Measurements from ENCODE around the gene SPATA32.

- TF ChIP-seq POLR2A (IDR thresholded peaks at IDR 0.05) (no peak), CTCF (IDR thresholded peaks at IDR 0.05) (no peak)
These were observed 37.5 kb upstream of the SPATA32 start for GRCh38 chr17:45299361-45299760.

Data from thyroid gland (tissue), 4 donors.